ENCODE results near the gene PRKG1. TPM values are rescaled to one million over a fixed set of nuclear protein-coding genes. Genes with fewer than 3 reads are reported as not detected.

PRKG1 gene
- polyA plus RNA-seq, 1 donor (not counting 4 experiments of a cell fraction or from before 2014, with no cell fraction given): 0.24 TPM

- Histone ChIP-seq H3K4me3 (ENCODE audit: control insufficient read depth in 2 of 3, extremely low read depth in 1 of 3, insufficient read depth in 2 of 3, low read depth in 1 of 3, low read length in 3 of 3) (no peak overlapping the region), H3K9me1 (ENCODE audit: control insufficient read depth, extremely low read depth, insufficient read depth, low read length) (no peaks in the 10 kb centered on the region), H3K4me2 (ENCODE audit: control insufficient read depth, extremely low read depth, insufficient read depth, low read depth, low read length) (no peak overlapping the region), H3K4me1 (ENCODE audit: control insufficient read depth, extremely low read depth, insufficient read depth, low read length) (no peaks in the 10 kb centered on the region), H2AFZ (ENCODE audit: control insufficient read depth, low read length) (no peak overlapping the region), H3K27me3 (ENCODE audit: control insufficient read depth, extremely low read depth, insufficient read depth, low read length) (peaks cover 16% of the 10 kb centered on the region), H3K9ac (ENCODE audit: control insufficient read depth, extremely low read depth, insufficient read depth, low read length) (no peak overlapping the region), H3K9me3 (ENCODE audit: control insufficient read depth, low read depth, low read length) (no peaks in the 10 kb centered on the region), H3K36me3 (ENCODE audit: control insufficient read depth in 2 of 2, extremely low read depth in 1 of 2, insufficient read depth in 2 of 2, low read length in 2 of 2) (no peaks in the 10 kb centered on the region), H3K27ac (ENCODE audit: control insufficient read depth, insufficient read depth, low read length) (no peak overlapping the region), H4K20me1 (ENCODE audit: control insufficient read depth, extremely low read depth, insufficient read depth, low read length) (no peaks in the 10 kb centered on the region), H3K79me2 (ENCODE audit: control insufficient read depth, insufficient read depth, low read length) (no peaks in the 10 kb centered on the region)
- no peak for DNase-seq (ENCODE audit: low read depth, low spot score)
- dilution Hi-C loops (cut with MboI; ENCODE audit: extremely low pct_ligation_motif_present, low sequenced_read_pairs): no loop called here
- TF ChIP-seq EZH2 (IDR thresholded peaks at IDR 0.05; ENCODE audit: low read length): no peak
- TF ChIP-seq CTCF (optimal IDR thresholded peaks at IDR 0.05 in 1 of 3, IDR thresholded peaks at IDR 0.05 in 1 of 3, conservative IDR thresholded peaks at IDR 0.05 in 1 of 3; ENCODE audit: extremely low read depth in 1 of 3, insufficient read depth in 2 of 3, low read length in 3 of 3): no peak
- no peak for FAIRE-seq
These were observed 6.2 kb downstream of the PRKG1 start for GRCh38 chr10:51080311-51081006.

- H3K9me1 ChIP-seq (ENCODE audit: control insufficient read depth, extremely low read depth, insufficient read depth, low read length): no peaks in the 10 kb centered on the region
- no peaks in the 10 kb centered on the region for H3K79me2 ChIP-seq (ENCODE audit: control insufficient read depth, insufficient read depth, low read length)
- H2AFZ ChIP-seq (ENCODE audit: control insufficient read depth, low read length): no peak overlapping the region
- H3K36me3 ChIP-seq (ENCODE audit: control insufficient read depth in 2 of 2, extremely low read depth in 1 of 2, insufficient read depth in 2 of 2, low read length in 2 of 2): no peaks in the 10 kb centered on the region
- H3K9ac ChIP-seq (ENCODE audit: control insufficient read depth, extremely low read depth, insufficient read depth, low read length): no peak overlapping the region
- H3K4me2 ChIP-seq (ENCODE audit: control insufficient read depth, extremely low read depth, insufficient read depth, low read depth, low read length): no peak overlapping the region
- H4K20me1 ChIP-seq (ENCODE audit: control insufficient read depth, extremely low read depth, insufficient read depth, low read length): no peaks in the 10 kb centered on the region
- no peaks in the 10 kb centered on the region for H3K4me1 ChIP-seq (ENCODE audit: control insufficient read depth, extremely low read depth, insufficient read depth, low read length)
- no peaks in the 10 kb centered on the region for H3K9me3 ChIP-seq (ENCODE audit: control insufficient read depth, low read depth, low read length)
- FAIRE-seq: no peak
- H3K27ac ChIP-seq (ENCODE audit: control insufficient read depth, insufficient read depth, low read length): no peak overlapping the region
- TF ChIP-seq EZH2 (IDR thresholded peaks at IDR 0.05; ENCODE audit: low read length) (no peak), CTCF (optimal IDR thresholded peaks at IDR 0.05 in 1 of 3, IDR thresholded peaks at IDR 0.05 in 1 of 3, conservative IDR thresholded peaks at IDR 0.05 in 1 of 3; ENCODE audit: extremely low read depth in 1 of 3, insufficient read depth in 2 of 3, low read length in 3 of 3) (no peak)
- dilution Hi-C loops (cut with MboI; ENCODE audit: extremely low pct_ligation_motif_present, low sequenced_read_pairs): no loop called here
- no peak overlapping the region for H3K4me3 ChIP-seq (ENCODE audit: control insufficient read depth in 2 of 3, extremely low read depth in 1 of 3, insufficient read depth in 2 of 3, low read depth in 1 of 3, low read length in 3 of 3)
- DNase-seq (ENCODE audit: low read depth, low spot score): no peak
- peaks cover 7% of the 10 kb centered on the region for H3K27me3 ChIP-seq (ENCODE audit: control insufficient read depth, extremely low read depth, insufficient read depth, low read length)
These were observed 8.6 kb downstream of the PRKG1 start for GRCh38 chr10:51082857-51083256.

All from keratinocyte (primary cell).